ENCODE results near the gene PEX16.

- no peak for TF ChIP-seq CTCF (IDR thresholded peaks at IDR 0.05 in 2 of 3, conservative IDR thresholded peaks at IDR 0.05 in 1 of 3; ENCODE audit: borderline replicate concordance in 1 of 3, insufficient read depth in 1 of 3, low read depth in 2 of 3, low read length in 2 of 3)
- TF ChIP-seq ZBTB33 (IDR thresholded peaks at IDR 0.05; ENCODE audit: extremely low read depth, insufficient replicate concordance, low read length), result no peak
- TF ChIP-seq POLR2A (IDR thresholded peaks at IDR 0.05; ENCODE audit: borderline replicate concordance, extremely low read depth, insufficient read depth, insufficient read length), result no peak
- no peak for TF ChIP-seq POLR2AphosphoS5 (IDR thresholded peaks at IDR 0.05; ENCODE audit: low read depth, low read length)
- TF ChIP-seq EZH2phosphoT487 (IDR thresholded peaks at IDR 0.05; ENCODE audit: borderline replicate concordance), result no peak
These were observed 11.0 kb upstream of the PEX16 start for GRCh38 chr11:45928535-45929215.
